Neural cell (in vitro differentiated cells): ENCODE measurements around the gene STS. TPM values are rescaled to one million over a fixed set of nuclear protein-coding genes. Genes with fewer than 3 reads are reported as not detected.

Experiments
- H2AFZ ChIP-seq: fragments of 200-600, 300-800 bp; sonication (generic), shearing (Covaris generic); 2 replicates; pipeline ENCODE4 v1.6.0; 2014; ENCODE audit warnings: low read depth, mild to moderate bottlenecking, antibody characterized with exemption, low read length, moderate library complexity
- H3F3A ChIP-seq: fragments of 200-600 bp; shearing (Covaris generic); 2 replicates; pipeline ENCODE4 v1.6.1; 2016; ENCODE audit warnings: mild to moderate bottlenecking, moderate library complexity, mixed read lengths, antibody characterized with exemption, low read length; ENCODE audit not compliant: insufficient read depth, poor library complexity, severe bottlenecking
- H3K27ac ChIP-seq: fragments of 200-600, 300-800 bp; sonication (generic), shearing (Covaris generic); 2 replicates; pipeline ENCODE4 v1.5.1; 2014; ENCODE audit warnings: mild to moderate bottlenecking, low read length, moderate library complexity
- H3K27me3 ChIP-seq: fragments of 300-800, 200-600 bp; sonication (generic), shearing (Covaris generic); 2 replicates; pipeline ENCODE4 v1.6.0; 2014; ENCODE audit warnings: mild to moderate bottlenecking, low read depth, low read length, moderate library complexity; ENCODE audit not compliant: insufficient read depth
- H3K36me3 ChIP-seq: fragments of 300-800, 200-600 bp; sonication (generic), shearing (Covaris generic); 2 replicates; pipeline ENCODE4 v1.5.1; 2014; ENCODE audit warnings: mild to moderate bottlenecking, antibody characterized with exemption, low read length, moderate library complexity; ENCODE audit not compliant: insufficient read depth
- H3K4me2 ChIP-seq: fragments of 300-800, 200-600 bp; sonication (generic), shearing (Covaris generic); 2 replicates; pipeline ENCODE4 v1.6.0; 2014; ENCODE audit warnings: mild to moderate bottlenecking, low read length
- H3K4me3 ChIP-seq: fragments of 300-800, 200-600 bp; sonication (generic), shearing (Covaris generic); 2 replicates; pipeline ENCODE4 v1.5.1; 2014; ENCODE audit warnings: mild to moderate bottlenecking, low read length, moderate library complexity
- H3K79me2 ChIP-seq: fragments of 200-600 bp; shearing (Covaris generic); replicated peaks from 2 replicates; pipeline ENCODE4 v1.6.0; 2014; ENCODE audit warnings: mild to moderate bottlenecking, low read length, moderate library complexity; ENCODE audit not compliant: insufficient read depth
- H3K9ac ChIP-seq: fragments of 300-800, 200-600 bp; sonication (generic), shearing (Covaris generic); 2 replicates; pipeline ENCODE4 v1.6.1; 2016; ENCODE audit warnings: mild to moderate bottlenecking, low read length, mixed read lengths
- H3K9me2 ChIP-seq: fragments of 200-600 bp; shearing (Covaris generic); 2 replicates; pipeline ENCODE4 v1.6.1; 2016; ENCODE audit warnings: mild to moderate bottlenecking, low read length, mixed read lengths; ENCODE audit not compliant: insufficient read depth
- H3K9me3 ChIP-seq: fragments of 200-600, 300-800 bp; sonication (generic), shearing (Covaris generic); 2 replicates; pipeline ENCODE4 v1.6.1; 2016; ENCODE audit warnings: mild to moderate bottlenecking, mixed run types, low read length, moderate library complexity, mixed read lengths
- H4K20me1 ChIP-seq: fragments of 200-600 bp; shearing (Covaris generic); 2 replicates; pipeline ENCODE4 v1.6.1; 2016; ENCODE audit warnings: mild to moderate bottlenecking, mixed run types; ENCODE audit not compliant: insufficient read depth
- CTCF ChIP-seq: fragments of 450-650 bp; IDR thresholded peaks from 2 replicates; pipeline ENCODE4 v1.5.1; 2014; ENCODE audit warnings: antibody characterized with exemption, mild to moderate bottlenecking, moderate library complexity; ENCODE audit not compliant: poor library complexity, severe bottlenecking
- EP300 ChIP-seq: fragments of 450-650 bp; conservative IDR thresholded peaks from 2 replicates; pipeline ENCODE4 v1.6.1; 2014; ENCODE audit warnings: antibody characterized with exemption, mild to moderate bottlenecking, moderate library complexity; ENCODE audit not compliant: poor library complexity, severe bottlenecking
- EZH2 ChIP-seq: fragments of 200-600, 300-800 bp; shearing (Covaris generic), sonication (generic); IDR thresholded peaks from 2 replicates; pipeline ENCODE4 v1.6.1; 2014; ENCODE audit warnings: antibody characterized with exemption, low read length, borderline replicate concordance, mild to moderate bottlenecking; ENCODE audit not compliant: insufficient read depth, poor library complexity, severe bottlenecking
- MXI1 ChIP-seq: fragments of 450-650 bp; conservative IDR thresholded peaks from 2 replicates; pipeline ENCODE4 v1.6.1; 2014; ENCODE audit warnings: antibody characterized with exemption, mild to moderate bottlenecking; ENCODE audit not compliant: poor library complexity, severe bottlenecking
- POLR2AphosphoS5 ChIP-seq: IDR thresholded peaks from 2 replicates; pipeline ENCODE4 v1.6.1; 2012
- RAD21 ChIP-seq: fragments of 450-650 bp; conservative IDR thresholded peaks from 2 replicates; pipeline ENCODE4 v1.6.1; 2014; ENCODE audit warnings: antibody characterized with exemption, mild to moderate bottlenecking, moderate library complexity
- REST ChIP-seq: IDR thresholded peaks from 2 replicates; pipeline ENCODE4 v1.6.1; 2012; ENCODE audit warnings: borderline replicate concordance
- SMC3 ChIP-seq: fragments of 450-650 bp; conservative IDR thresholded peaks from 2 replicates; pipeline ENCODE4 v1.6.1; 2014; ENCODE audit warnings: antibody characterized with exemption, mild to moderate bottlenecking, moderate library complexity; ENCODE audit not compliant: poor library complexity
- TAF1 ChIP-seq: IDR thresholded peaks from 2 replicates; pipeline ENCODE4 v1.6.1; 2012; ENCODE audit warnings: low read depth
- polyA minus RNA-seq: library from RNA; depleted of rRNA, polyadenylated mRNA; stranded (reverse); fragments of >200 nt; gene quantifications from 2 replicates; pipeline ENCODE4 v1.2.3, GENCODE V29; 2014
- polyA plus RNA-seq: library from polyadenylated mRNA; depleted of rRNA; stranded (reverse); fragments of >200 nt; gene quantifications from 2 replicates; pipeline ENCODE4 v1.2.3, GENCODE V29; 2014

STS gene, protein sequence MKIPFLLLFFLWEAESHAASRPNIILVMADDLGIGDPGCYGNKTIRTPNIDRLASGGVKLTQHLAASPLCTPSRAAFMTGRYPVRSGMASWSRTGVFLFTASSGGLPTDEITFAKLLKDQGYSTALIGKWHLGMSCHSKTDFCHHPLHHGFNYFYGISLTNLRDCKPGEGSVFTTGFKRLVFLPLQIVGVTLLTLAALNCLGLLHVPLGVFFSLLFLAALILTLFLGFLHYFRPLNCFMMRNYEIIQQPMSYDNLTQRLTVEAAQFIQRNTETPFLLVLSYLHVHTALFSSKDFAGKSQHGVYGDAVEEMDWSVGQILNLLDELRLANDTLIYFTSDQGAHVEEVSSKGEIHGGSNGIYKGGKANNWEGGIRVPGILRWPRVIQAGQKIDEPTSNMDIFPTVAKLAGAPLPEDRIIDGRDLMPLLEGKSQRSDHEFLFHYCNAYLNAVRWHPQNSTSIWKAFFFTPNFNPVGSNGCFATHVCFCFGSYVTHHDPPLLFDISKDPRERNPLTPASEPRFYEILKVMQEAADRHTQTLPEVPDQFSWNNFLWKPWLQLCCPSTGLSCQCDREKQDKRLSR
- polyA plus RNA-seq (1.6 and 1.7 TPM in 2 replicates), polyA minus RNA-seq (2.7 and 4.4 TPM in 2 replicates)

DNA sequence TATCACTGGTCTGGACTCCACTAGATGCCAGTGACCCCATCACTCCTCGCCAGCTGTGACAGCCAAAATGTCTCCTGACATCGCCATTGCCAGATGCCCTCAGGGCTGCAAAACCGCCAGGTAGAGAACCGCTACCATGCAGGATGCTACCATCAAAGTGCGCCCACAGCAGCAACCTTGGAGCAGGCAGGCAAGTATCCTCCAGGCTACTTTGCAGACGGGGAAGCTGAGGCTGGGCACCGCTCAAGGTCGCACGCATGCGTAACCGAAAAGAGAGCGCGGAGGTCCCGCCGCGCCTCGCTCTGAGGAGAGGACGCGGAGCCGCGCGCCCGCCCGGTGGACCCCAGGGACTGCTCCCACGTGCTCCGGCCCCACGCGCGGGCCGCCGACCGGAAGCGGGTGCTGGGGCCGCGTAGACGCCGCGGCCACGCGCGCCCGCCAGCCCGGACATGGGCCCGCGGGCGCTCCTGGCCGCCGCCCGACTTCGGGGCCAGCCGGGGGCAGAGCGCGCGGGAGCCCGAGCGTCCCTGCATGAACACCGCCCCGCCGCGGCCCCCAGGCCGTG is at the start of gene STS:
TSS of gene STS (plus strand) at position 300 of the 565 bp plus-strand sequence. CDS start 105,488 bp downstream, outside the sequence.
- Histone ChIP-seq H3K27ac (peak within 1 kb of the TSS; percentile 92), H3K36me3 (no peaks in the 10 kb centered on the region), H3F3A (no peaks in the 10 kb centered on the region), H2AFZ (peak within 1 kb of the TSS; percentile 60), H3K4me3 (peak within 1 kb of the TSS; percentile 79), H4K20me1 (no peaks in the 10 kb centered on the region), H3K9me3 (no peaks in the 10 kb centered on the region), H3K4me2 (peak within 1 kb of the TSS; percentile 39), H3K9me2 (no peaks in the 10 kb centered on the region), H3K27me3 (no peaks in the 10 kb centered on the region), H3K79me2 (no peaks in the 10 kb centered on the region), H3K9ac (peak within 1 kb of the TSS; percentile 89)
- TF ChIP-seq REST (no peak), CTCF (no peak), MXI1 (peak; percentile 73), RAD21 (peak; percentile 14)

GRCh38 chrX:7100022-7100421 is 47.5 kb upstream of the STS start:
- Histone ChIP-seq H2AFZ (no peak overlapping the region), H3K27ac (no peak overlapping the region), H3K36me3 (no peaks in the 10 kb centered on the region), H3K9ac (no peak overlapping the region), H3K4me2 (no peak overlapping the region), H3K9me3 (no peaks in the 10 kb centered on the region), H3F3A (no peaks in the 10 kb centered on the region), H3K9me2 (no peaks in the 10 kb centered on the region), H3K4me3 (no peak overlapping the region), H3K79me2 (no peaks in the 10 kb centered on the region), H3K27me3 (no peaks in the 10 kb centered on the region), H4K20me1 (no peaks in the 10 kb centered on the region)
- TF ChIP-seq EP300 (no peak), CTCF (no peak), REST (no peak), TAF1 (no peak), SMC3 (no peak), POLR2AphosphoS5 (no peak), EZH2 (no peak), RAD21 (no peak), MXI1 (no peak)
